Stimulated activated CD4-positive, alpha-beta T cell treated with anti-CD3 and anti-CD28 coated beads, Interleukin-12 subunit alpha, Interleukin-12 subunit beta, amount 100 ng/mL, for 24 hours (primary cell): Measurements from ENCODE around the gene VAV2.
A peak's percentile ranks its signal among the peaks of the same experiment; 100 is the strongest.

Source experiments
- DNase-seq, 2 experiments: peaks; one replicate each; pipeline ENCODE4 v3.0.0-alpha.2; 2020; ENCODE audit warnings: low read depth in 2 of 2

Gene VAV2

GRCh38 chr9:133728856-133729616 lies 263.1 kb downstream of the VAV2 start:
- no peak for DNase-seq

DNA sequence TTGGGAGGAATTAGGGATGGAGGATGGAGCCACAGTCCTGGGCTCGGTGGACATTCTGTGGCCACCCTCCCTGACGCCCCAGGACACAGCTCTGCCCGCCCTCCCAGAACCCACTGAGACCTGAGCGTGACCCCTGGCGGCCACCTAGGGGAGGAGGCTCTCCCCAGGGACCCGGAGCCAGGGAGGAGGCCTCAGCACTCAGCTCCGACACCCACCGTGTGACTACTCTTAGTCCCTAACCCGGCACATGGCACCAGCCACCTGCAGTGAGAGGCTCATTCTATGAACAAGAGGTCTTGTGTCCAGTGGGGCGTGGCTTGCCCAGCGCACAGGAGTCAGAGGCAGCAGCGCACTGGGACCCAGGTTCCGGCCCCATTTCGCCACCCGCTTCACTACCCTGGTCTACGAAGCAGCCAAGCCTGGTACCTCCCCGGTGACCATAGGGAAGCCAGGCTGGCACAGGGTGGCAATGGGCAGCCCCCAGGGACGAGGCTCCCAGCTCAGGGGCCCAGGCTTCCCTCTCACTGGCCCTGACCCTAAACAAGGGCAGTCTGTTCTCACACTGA lies 264.2 kb downstream of the VAV2 start:
- DNase-seq = no peak

GRCh38 chr9:133727277-133727875 lies 264.7 kb downstream of the VAV2 start:
- DNase-seq = no peak

DNA sequence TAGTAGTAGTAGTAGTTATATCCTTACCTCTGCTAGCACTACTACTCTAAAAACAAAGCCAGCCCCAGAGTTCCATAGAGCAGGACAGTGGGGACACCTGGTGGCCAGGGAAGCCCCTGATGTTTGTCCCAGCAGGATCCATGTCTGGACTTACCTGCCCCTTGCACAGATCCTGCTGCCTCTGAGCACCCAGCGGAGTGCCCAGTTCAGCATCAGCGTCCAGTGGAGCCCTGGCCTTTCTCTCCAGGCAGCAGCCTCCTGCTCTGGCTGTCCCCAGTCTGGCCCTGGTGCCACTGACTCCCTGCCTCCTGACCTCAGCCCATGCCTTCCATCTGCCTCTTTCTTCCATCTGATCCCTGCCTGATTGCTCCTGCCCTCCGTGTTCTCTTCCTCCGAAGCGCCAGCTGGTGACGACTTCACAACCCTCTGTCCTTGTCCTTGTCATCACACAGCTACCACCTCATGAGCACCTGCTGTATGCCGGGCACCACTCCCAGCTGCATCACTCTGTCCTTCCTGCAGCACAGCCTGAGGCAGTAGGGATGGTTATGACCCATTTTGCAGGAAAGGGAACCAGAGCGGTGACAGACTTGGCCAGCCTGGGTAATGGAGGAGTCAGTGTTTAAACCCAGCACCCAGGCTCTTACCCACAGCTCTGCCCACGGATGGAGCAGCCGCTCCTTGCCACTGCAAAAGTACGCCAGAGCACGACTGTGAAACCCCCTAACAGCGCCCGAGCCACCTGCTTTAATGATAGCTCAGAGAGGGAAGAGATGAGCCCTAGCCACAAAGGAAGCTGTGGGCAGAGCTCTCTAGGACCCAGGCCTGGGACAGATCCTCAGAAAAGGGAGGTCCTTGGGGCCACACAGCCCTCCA lies 265.5 kb downstream of the VAV2 start:
- DNase-seq = peak in 1 of 2 experiments; percentile 49

- DNase-seq = no peak
Observed at GRCh38 chr9:133725886-133726285, 266.2 kb downstream of the VAV2 start.

GRCh38 chr9:133718563-133719315 lies 273.4 kb downstream of the VAV2 start:
- DNase-seq = no peak

DNA sequence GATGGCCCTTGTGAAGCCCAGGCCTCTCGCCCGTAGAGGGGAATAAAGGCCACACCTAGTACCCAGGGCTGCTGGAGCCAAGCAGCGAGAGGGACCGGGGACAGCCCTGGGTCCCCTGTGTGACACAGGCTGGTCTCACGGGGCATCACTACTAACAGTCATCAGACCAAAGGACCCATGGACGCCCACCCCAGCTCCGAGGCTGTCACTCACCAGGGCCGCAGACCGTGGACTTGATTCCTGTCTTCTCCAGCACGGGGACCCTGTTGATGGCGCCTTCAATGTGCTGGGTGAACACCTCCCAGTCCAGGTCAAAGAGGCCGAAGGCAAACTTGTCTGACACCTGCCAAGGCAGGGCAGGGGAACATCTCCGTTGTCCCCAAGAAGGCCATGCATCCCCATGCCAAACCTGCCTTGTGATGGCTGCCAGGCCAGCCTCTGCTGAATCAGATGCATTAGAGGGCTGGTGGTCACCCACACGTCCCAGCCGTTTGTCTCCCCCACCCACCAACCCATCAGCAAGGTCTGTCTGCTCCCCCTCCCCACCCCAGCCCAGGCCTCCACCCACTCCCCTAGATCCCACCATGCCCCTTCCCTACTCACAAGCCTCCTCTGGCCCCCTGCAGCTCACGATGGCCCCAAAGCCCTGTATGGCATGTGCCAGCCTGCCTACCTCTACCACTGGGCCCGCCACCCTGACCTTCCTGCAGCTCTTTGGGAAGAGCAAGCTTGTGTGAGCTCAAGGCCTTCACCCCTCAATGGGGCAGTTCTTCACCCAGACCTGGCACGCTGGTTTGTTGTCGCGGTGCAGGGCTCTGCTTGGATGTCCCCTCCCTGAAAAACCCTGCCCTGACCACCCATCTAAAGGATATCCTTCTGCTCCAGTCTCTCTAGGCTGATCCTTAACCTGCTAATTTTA lies 274.8 kb downstream of the VAV2 start:
- no peak for DNase-seq

GRCh38 chr9:133716564-133717112 lies 275.5 kb downstream of the VAV2 start:
- no peak for DNase-seq

DNA sequence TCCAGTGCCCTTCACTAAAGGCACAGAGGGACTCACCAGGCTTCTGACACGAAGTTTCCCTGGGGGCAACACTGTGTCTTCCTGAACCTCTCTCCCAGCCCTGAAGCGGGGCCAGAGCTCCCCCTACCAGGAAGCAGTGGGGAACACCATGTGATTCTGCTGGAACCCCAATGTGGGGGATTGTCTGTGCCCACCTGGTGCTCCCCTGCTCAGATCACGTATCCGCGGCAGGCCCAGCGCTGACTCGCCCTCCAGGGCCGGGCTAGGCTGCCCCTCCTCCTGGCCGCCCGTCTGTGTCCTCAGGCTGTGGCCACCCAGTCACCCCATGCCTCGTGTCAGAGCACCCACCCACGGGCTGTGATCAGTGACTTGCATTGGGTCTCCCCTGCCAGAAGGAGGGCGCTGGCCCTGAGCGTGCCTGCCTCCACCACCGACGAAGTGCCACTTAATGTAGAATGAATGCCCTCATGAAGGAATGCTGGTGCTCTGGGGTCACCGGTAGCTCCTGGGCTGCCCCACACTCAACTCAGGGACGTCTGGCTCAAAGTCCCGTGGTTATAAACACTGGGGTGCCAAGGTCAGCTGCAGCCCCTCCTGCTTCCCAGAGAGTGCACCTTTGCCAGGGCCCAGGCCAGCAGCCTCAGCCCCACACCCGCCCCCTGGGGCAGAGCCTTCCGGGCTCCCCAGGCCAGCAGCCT lies 276.1 kb downstream of the VAV2 start:
- DNase-seq = peak in 1 of 2 experiments; percentile 14

DNA sequence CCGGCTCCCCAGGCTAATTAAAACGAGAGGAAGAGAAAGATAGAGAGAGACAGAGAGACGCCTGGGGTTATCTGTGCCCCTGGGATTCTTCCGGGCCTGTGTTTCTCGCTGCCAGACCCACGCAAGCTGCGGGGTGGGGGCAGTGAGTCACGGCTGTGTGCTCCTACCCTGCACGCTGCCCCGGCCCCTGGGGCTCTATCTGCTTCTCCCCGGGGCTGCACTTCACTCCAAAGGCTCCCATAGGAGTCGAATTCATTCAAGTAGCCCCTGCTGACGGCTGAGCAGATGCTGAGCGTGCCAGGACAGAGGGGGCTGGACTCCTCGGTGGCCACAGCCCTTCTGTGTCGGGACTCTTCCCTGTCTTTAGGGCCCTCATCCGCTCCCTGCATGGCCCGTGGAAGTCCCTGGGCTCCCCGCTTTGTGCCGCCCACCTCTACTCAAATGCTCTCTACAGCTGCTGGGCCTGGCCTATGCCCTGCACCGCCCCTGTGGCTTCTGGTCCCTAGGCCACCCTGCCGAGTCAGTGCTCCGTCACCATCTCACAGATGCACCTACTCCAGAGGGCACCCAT lies 276.7 kb downstream of the VAV2 start:
- DNase-seq = no peak

DNA sequence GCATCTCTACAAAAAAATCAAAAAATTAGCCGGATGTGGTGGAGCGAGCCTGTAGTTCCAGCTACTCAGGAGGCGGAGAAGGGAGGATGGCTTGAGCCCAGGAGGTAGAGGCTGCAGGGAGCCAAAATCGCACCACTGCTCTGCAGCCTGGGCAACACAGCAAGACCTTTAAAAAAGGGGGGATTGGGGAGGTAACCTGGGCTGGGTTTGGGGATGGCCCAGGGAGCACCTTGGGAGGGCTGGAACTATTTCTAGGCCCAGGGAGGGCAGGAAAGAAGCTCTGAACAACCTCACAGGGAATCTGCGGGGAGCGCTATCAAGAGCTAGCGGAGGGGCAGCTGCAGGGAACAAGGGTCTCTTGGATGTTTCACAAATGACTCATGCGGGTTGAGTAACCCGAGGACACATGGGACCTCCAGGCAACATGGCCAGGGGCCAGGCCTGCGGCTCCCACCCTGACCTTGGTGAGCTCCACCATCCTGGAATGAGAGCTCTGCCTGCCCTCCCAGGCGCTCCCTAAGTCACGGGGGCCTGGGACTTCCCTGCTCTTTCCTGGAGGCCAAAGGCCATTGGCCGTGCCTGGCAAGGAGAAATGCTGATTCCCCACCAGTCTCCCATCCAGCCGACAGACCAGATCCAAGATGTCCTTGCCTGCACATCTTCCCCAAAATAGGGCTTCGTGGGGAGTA lies 277.4 kb downstream of the VAV2 start:
- DNase-seq = no peak

DNA sequence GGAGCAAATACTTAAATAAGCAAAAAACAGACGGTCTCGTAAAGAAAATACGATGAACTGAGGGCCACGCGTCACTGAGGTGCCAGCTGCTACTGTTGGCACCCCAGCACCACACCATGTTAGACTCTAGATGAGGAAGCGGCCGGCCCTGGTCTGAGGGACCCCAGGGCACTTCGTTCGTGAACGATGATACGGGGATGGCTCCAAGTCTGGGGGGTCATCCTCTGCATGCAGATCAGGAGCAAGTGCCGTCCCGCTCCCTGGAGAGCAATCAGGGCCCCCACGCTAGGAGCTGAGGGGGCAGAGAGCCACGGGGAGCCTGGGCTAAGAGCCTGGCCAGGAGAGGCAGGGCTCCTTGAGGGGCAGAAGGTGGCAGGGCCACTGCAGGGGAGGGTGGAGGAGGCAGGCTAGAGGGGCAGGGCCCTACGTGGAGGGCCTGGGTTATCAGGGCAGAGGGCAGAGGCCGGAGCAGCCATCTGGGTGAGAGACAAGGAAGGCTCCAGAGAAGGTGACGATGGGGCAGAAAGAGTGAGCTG lies 278.1 kb downstream of the VAV2 start:
- no peak for DNase-seq

- no peak for DNase-seq
Observed at GRCh38 chr9:133713150-133713959, 278.8 kb downstream of the VAV2 start.

GRCh38 chr9:133712221-133713100 lies 279.7 kb downstream of the VAV2 start:
- no peak for DNase-seq
